Smooth muscle cell (in vitro differentiated cells): ENCODE data around the gene EXOC6B. TPM values are rescaled to one million over a fixed set of nuclear protein-coding genes. Genes with fewer than 3 reads are reported as not detected.

ENCODE experiments used
- DNase-seq: peaks from one replicate; lab custom pipeline; 2025; ENCODE audit not compliant: unreplicated experiment; lab: John Stamatoyannopoulos, UW
- H2AFZ ChIP-seq: fragments of 200-600 bp; sonication (generic); 2 replicates; pipeline ENCODE4 v1.6.0; 2016; ENCODE audit warnings: antibody characterized with exemption, low read depth, mild to moderate bottlenecking
- H3F3A ChIP-seq: fragments of 200-600 bp; sonication (generic); 2 replicates; pipeline ENCODE4 v1.6.0; 2017; ENCODE audit warnings: antibody characterized with exemption, low read depth
- H3K27ac ChIP-seq: fragments of 200-600 bp; sonication (generic); 2 replicates; pipeline ENCODE4 v1.5.1; 2016; ENCODE audit warnings: low read depth, mild to moderate bottlenecking
- H3K27me3 ChIP-seq: fragments of 200-600 bp; sonication (generic); 2 replicates; pipeline ENCODE4 v1.6.1; 2016; ENCODE audit warnings: low read depth, mild to moderate bottlenecking
- H3K36me3 ChIP-seq: fragments of 200-600 bp; sonication (generic); 2 replicates; pipeline ENCODE4 v1.5.1; 2016; ENCODE audit warnings: low read depth
- H3K4me1 ChIP-seq: fragments of 200-600 bp; sonication (generic); 2 replicates; pipeline ENCODE4 v1.5.1; 2016; ENCODE audit warnings: low read depth
- H3K4me2 ChIP-seq: fragments of 200-600 bp; sonication (generic); 2 replicates; pipeline ENCODE4 v1.6.0; 2016; ENCODE audit warnings: mild to moderate bottlenecking
- H3K4me3 ChIP-seq: fragments of 200-600 bp; sonication (generic); 2 replicates; pipeline ENCODE4 v1.5.1; 2016; ENCODE audit warnings: mild to moderate bottlenecking
- H3K79me2 ChIP-seq: fragments of 200-600 bp; sonication (generic); 2 replicates; pipeline ENCODE4 v1.6.0; 2016; ENCODE audit warnings: low read depth, mild to moderate bottlenecking
- H3K9ac ChIP-seq: fragments of 200-600 bp; sonication (generic); 2 replicates; pipeline ENCODE4 v1.6.0; 2016; ENCODE audit warnings: low read depth
- H3K9me3 ChIP-seq: fragments of 200-600 bp; sonication (generic); replicated peaks from 2 replicates; pipeline ENCODE4 v1.5.1; 2016; ENCODE audit warnings: low read depth
- H4K20me1 ChIP-seq: fragments of 200-600 bp; sonication (generic); 2 replicates; pipeline ENCODE4 v1.6.0; 2016; ENCODE audit warnings: low read depth
- CTCF ChIP-seq: fragments of 200-600 bp; sonication (generic); IDR thresholded peaks from 2 replicates; pipeline ENCODE4 v1.5.1; 2017; ENCODE audit warnings: borderline replicate concordance, mild to moderate bottlenecking, antibody characterized with exemption; ENCODE audit not compliant: insufficient read depth, poor library complexity, severe bottlenecking
- WGBS: methylation state at CpG from one replicate; pipeline ENCODE4 v1.1.7; 2016; ENCODE audit warnings: low lambda C conversion rate; 5-methylcytosine and 5-hydroxymethylcytosine counted together
- polyA plus RNA-seq: library from polyadenylated mRNA; unstranded; fragments of >200 nt; fragmentation: Nextera tagmentation; extraction: Ambion mirVana; gene quantifications from 2 replicates; pipeline ENCODE4 v1.2.1, GENCODE V29; 2016
- total RNA-seq: library from RNA; depleted of rRNA; stranded (reverse); fragments of >200 nt; gene quantifications from 2 replicates; pipeline ENCODE4 v1.2.3, GENCODE V29; 2014

Gene EXOC6B
- total and polyA plus RNA-seq, 2 experiments from 2014 or later: 6.9 to 19.7 TPM

DNA sequence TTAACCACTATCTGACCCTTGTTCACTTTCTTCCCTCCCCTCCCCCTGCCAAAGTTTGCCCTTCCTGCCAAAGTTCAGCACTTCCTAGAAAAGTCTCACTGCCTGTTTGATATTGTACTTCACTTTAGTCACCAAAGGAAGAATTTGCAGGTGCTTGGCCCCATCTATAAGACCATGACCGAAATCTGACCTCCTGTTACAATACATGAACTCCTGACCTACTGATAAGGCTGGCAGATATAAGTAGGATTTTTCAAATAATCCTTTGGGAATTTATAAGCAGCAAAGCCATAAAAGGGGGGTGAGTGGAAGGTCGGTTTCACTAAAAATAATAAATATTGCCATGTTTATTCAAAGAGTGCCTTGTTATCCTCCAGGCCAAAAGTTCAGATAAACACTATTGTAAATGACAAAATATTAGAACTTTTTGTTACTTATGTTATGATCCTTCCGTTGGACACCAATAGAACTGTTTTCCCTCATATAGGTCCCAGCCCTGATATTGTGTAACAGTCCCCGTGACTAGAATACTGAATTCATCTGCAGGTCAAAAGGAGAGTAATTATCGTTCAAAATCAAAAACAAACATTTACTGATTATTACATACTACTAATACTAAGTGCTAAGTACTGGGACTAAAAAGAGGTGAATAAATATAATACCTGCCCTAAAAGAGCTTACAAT lies 277.6 kb downstream of the EXOC6B start:
- Histone ChIP-seq H3F3A (no peaks in the 10 kb centered on the region), H4K20me1 (no peaks in the 10 kb centered on the region), H3K4me3 (no peak overlapping the region), H2AFZ (no peak overlapping the region), H3K79me2 (no peaks in the 10 kb centered on the region), H3K9me3 (no peaks in the 10 kb centered on the region), H3K4me2 (no peak overlapping the region), H3K27ac (no peak overlapping the region), H3K27me3 (no peaks in the 10 kb centered on the region), H3K9ac (no peak overlapping the region), H3K36me3 (no peaks in the 10 kb centered on the region), H3K4me1 (no peaks in the 10 kb centered on the region)
- no peak for DNase-seq
- TF ChIP-seq CTCF: no peak
- 95% methylated on average over 5 of the region's 5 CpGs for WGBS

GRCh38 chr2:72545790-72546189 lies 280.0 kb downstream of the EXOC6B start:
- 97% methylated on average over 1 of the region's 1 CpG for WGBS
- Histone ChIP-seq H3K27me3 (no peaks in the 10 kb centered on the region), H4K20me1 (no peaks in the 10 kb centered on the region), H3F3A (no peaks in the 10 kb centered on the region), H3K9ac (no peak overlapping the region), H3K36me3 (no peaks in the 10 kb centered on the region), H2AFZ (no peak overlapping the region), H3K9me3 (no peaks in the 10 kb centered on the region), H3K27ac (no peak overlapping the region), H3K4me3 (no peak overlapping the region), H3K79me2 (no peaks in the 10 kb centered on the region), H3K4me2 (no peak overlapping the region), H3K4me1 (no peaks in the 10 kb centered on the region)
- TF ChIP-seq CTCF: no peak
- DNase-seq: no peak

DNA sequence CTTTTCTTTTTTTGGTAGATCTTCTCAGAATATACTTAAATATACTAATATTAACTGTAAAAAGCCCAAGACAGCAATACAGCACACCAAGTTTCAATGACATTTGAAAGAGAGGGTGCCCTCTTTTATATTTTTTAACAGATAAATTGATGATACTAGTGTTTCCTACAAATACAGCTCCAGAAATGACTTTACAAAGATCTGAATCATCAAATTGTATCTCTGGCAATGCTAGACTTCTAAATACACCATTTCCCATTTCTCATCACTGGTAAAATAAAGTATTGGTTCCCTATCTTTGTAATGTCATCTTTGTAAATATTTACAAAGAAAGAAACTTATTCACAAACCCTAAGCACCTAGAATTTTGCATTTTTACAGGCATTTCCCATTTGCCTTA lies 281.3 kb downstream of the EXOC6B start:
- Histone ChIP-seq H3K79me2 (no peaks in the 10 kb centered on the region), H2AFZ (no peak overlapping the region), H3K9ac (no peak overlapping the region), H3K27me3 (no peaks in the 10 kb centered on the region), H4K20me1 (no peaks in the 10 kb centered on the region), H3K4me1 (no peaks in the 10 kb centered on the region), H3K4me3 (no peak overlapping the region), H3K36me3 (no peaks in the 10 kb centered on the region), H3K9me3 (no peaks in the 10 kb centered on the region), H3K4me2 (no peak overlapping the region), H3F3A (no peaks in the 10 kb centered on the region), H3K27ac (no peak overlapping the region)
- TF ChIP-seq CTCF: no peak
- no peak for DNase-seq

DNA sequence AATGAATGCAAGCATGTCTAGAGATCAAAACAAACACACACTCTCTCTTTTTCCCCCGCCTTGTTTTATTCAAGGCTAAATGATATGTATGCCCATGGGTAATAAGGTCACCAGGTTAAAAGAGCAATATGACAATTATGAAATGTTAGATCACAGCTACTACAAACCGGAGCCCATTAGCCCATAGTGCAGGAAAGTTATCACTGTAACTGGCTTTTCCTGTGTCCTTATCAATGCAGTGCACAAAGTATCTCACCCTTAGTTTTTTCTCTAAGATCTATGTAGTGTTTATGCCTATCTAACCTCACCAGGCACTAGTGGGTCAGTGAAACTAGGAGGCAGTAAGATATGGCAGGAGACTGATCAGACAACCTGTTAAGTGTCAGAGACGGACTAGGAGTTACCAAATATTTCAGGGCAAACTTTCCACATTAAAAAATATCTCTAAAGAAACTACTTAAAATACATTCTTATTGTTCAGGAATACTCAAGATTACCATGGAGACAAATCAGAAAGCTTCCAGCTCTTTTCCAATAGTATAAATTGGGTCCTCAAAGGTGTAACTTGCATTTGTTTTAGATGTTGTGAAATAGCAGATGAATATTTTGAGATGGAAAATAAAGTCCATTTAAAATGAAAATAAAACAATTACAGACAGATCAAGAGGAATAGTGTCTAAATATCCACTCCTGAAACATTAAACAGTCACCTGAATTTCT lies 282.2 kb downstream of the EXOC6B start:
- Histone ChIP-seq H3F3A (no peaks in the 10 kb centered on the region), H3K27me3 (no peaks in the 10 kb centered on the region), H4K20me1 (no peaks in the 10 kb centered on the region), H3K79me2 (no peaks in the 10 kb centered on the region), H2AFZ (no peak overlapping the region), H3K4me3 (no peak overlapping the region), H3K27ac (no peak overlapping the region), H3K36me3 (no peaks in the 10 kb centered on the region), H3K4me2 (no peak overlapping the region), H3K4me1 (peaks cover 5% of the 10 kb centered on the region), H3K9ac (no peak overlapping the region), H3K9me3 (no peaks in the 10 kb centered on the region)
- TF ChIP-seq CTCF: no peak
- no peak for DNase-seq
- WGBS: 95% methylated on average over 3 of the region's 3 CpGs
